Natural killer cell (primary cell): ENCODE data around the gene BNC1. TPM values are rescaled to one million over a fixed set of nuclear protein-coding genes. Genes with fewer than 3 reads are reported as not detected.

Experiments
- ATAC-seq, 3 donors: fragments of 150-1000 bp in 2 of 3; fragments of 200-7000 bp in 1 of 3; cut with Tn5 transposase; 1 replicate in 1 of 3; 2 replicates in 2 of 3; pipeline ENCODE4 v1.10.0; 2021; ENCODE audit warnings: mild to moderate bottlenecking in 2 of 3, moderate library complexity in 2 of 3
- DNase-seq, 2 donors: peaks; one replicate each; pipeline versions ENCODE4 v3.0.0 to v3.0.0-alpha.2; 2013 to 2021; ENCODE audit warnings: mixed read lengths in 1 of 2
- H3K27ac ChIP-seq: one replicate; pipeline ENCODE4 v1.5.1; 2013; ENCODE audit warnings: mild to moderate bottlenecking, low read length
- H3K27me3 ChIP-seq: one replicate; pipeline ENCODE4 v1.6.1; 2013; ENCODE audit warnings: low read length; ENCODE audit not compliant: control insufficient read depth, insufficient read depth
- H3K36me3 ChIP-seq: one replicate; pipeline ENCODE4 v1.6.1; 2013; ENCODE audit warnings: low read length; ENCODE audit not compliant: control insufficient read depth, insufficient read depth
- H3K4me1 ChIP-seq: one replicate; pipeline ENCODE4 v1.6.1; 2013; ENCODE audit warnings: low read length; ENCODE audit not compliant: control insufficient read depth, insufficient read depth
- H3K4me3 ChIP-seq: one replicate; pipeline ENCODE4 v1.5.1; 2013; ENCODE audit warnings: low read length
- H3K9me3 ChIP-seq: one replicate; pipeline ENCODE4 v1.6.1; 2013; ENCODE audit warnings: low read length; ENCODE audit not compliant: control insufficient read depth, insufficient read depth
- H3K27ac Mint-ChIP-seq, 2 donors: one replicate each; pipeline ENCODE4 v1.8.0; 2022; ENCODE audit warnings: mild to moderate bottlenecking in 2 of 2, mixed read lengths in 2 of 2, moderate library complexity in 1 of 2
- H3K27me3 Mint-ChIP-seq, 2 donors: one replicate each; pipeline ENCODE4 v1.8.0; 2022; ENCODE audit warnings: low read depth in 2 of 2, mixed read lengths in 2 of 2
- H3K36me3 Mint-ChIP-seq: one replicate; pipeline ENCODE4 v1.8.0; 2022; ENCODE audit warnings: mixed read lengths
- H3K4me1 Mint-ChIP-seq, 2 donors: one replicate each; pipeline ENCODE4 v1.8.0; 2022; ENCODE audit warnings: mixed read lengths in 2 of 2
- H3K4me3 Mint-ChIP-seq: one replicate; pipeline ENCODE4 v1.8.0; 2022; ENCODE audit warnings: mild to moderate bottlenecking, moderate library complexity, mixed read lengths
- H3K9me3 Mint-ChIP-seq, 2 donors: one replicate each; pipeline ENCODE4 v1.8.0; 2022; ENCODE audit warnings: mixed read lengths in 2 of 2
- WGBS: methylation state at CpG from one replicate; pipeline ENCODE4 v1.1.7; 2013; ENCODE audit warnings: missing lambda C conversion rate; ENCODE audit not compliant: insufficient coverage; 5-methylcytosine and 5-hydroxymethylcytosine counted together
- intact Hi-C: fragments of 100-400 bp; cut with micrococcal nuclease; formaldehyde crosslinking; loops from one replicate; pipeline ENCODE4 v1.14.2; 2022
- total RNA-seq, 4 donors: library from RNA; stranded (reverse); fragments of 120-200 nt in 1 of 4; gene quantifications; one replicate each; pipeline versions ENCODE4 v1.2.3 to v1.2.4, GENCODE V29; 2013 to 2022
- TF ChIP-seq, protein P1 (sequence below): fragments of 200-600 bp; IDR thresholded peaks from one replicate; pipeline ENCODE4 v1.8.0; 2022; ENCODE audit warnings: antibody characterized with exemption

Gene BNC1
- total RNA-seq, 3 donors from 2014 or later (not counting 1 experiment from before 2014, with no cell fraction given) = not detected

DNA sequence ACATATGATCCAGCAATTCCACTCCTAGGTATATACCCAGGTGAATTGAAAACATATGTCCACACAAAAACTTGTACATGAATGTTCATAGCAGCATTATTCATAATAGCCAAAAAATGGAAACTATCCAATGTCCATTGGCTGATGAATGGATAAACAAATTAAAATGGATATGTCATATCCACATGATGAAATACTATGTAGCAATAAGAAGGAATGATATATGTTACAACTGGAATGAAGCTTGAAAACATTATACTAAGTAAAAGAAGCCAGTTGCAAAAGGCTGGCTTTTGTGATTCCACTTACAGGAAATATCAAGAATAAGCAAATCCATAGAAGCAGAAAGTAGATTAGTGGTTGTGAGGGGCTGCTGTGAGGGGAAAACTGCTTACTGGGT is 33.7 kb downstream of the BNC1 start:
- DNase-seq (no peak), ATAC-seq (no peak)
- H3K4me1 ChIP-seq = no peaks in the 10 kb centered on the region
- H3K27me3 ChIP-seq = peaks cover 6% of the 10 kb centered on the region
- H3K9me3 ChIP-seq = no peaks in the 10 kb centered on the region
- no peaks in the 10 kb centered on the region for H3K4me1 Mint-ChIP-seq
- peaks cover 35 to 38% of the 10 kb centered on the region in 2 donors for H3K27me3 Mint-ChIP-seq
- no peaks in the 10 kb centered on the region for H3K36me3 ChIP-seq
- no peaks in the 10 kb centered on the region for H3K36me3 Mint-ChIP-seq
- no peak overlapping the region for H3K4me3 Mint-ChIP-seq
- no peaks in the 10 kb centered on the region for H3K9me3 Mint-ChIP-seq
- no peak overlapping the region for H3K27ac Mint-ChIP-seq
- no peak overlapping the region for H3K4me3 ChIP-seq
- intact Hi-C loops = no loop called here
- TF ChIP-seq, protein P1, sequence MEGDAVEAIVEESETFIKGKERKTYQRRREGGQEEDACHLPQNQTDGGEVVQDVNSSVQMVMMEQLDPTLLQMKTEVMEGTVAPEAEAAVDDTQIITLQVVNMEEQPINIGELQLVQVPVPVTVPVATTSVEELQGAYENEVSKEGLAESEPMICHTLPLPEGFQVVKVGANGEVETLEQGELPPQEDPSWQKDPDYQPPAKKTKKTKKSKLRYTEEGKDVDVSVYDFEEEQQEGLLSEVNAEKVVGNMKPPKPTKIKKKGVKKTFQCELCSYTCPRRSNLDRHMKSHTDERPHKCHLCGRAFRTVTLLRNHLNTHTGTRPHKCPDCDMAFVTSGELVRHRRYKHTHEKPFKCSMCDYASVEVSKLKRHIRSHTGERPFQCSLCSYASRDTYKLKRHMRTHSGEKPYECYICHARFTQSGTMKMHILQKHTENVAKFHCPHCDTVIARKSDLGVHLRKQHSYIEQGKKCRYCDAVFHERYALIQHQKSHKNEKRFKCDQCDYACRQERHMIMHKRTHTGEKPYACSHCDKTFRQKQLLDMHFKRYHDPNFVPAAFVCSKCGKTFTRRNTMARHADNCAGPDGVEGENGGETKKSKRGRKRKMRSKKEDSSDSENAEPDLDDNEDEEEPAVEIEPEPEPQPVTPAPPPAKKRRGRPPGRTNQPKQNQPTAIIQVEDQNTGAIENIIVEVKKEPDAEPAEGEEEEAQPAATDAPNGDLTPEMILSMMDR = no peak
- no peak overlapping the region for H3K27ac ChIP-seq

DNA sequence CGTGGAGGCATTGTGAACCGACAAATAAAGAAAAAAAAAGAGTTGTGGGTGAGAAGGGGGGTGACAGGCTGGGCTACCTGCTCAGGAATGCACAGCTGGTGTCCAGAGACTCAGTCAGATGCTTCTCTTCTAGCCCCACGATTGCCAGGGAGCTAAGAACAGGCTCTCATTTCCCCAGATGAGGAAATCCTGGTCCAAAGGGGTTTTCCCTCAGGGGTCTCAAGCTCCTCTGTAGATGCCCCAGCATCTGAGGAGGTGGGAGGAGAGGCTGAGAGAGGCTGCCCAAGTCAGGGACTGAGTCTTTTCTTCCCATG is 35.5 kb downstream of the BNC1 start:
- Histone ChIP-seq H3K27me3 (peaks cover 6% of the 10 kb centered on the region), H3K27ac (no peak overlapping the region), H3K4me1 (no peaks in the 10 kb centered on the region), H3K9me3 (no peaks in the 10 kb centered on the region), H3K4me3 (no peak overlapping the region), H3K36me3 (no peaks in the 10 kb centered on the region)
- no peaks in the 10 kb centered on the region for H3K36me3 Mint-ChIP-seq
- ATAC-seq = no peak
- no peaks in the 10 kb centered on the region for H3K9me3 Mint-ChIP-seq
- WGBS = 77% methylated on average over 1 of the region's 3 CpGs
- intact Hi-C loops = loop anchor here (5.0 kb wide), 1 partner anchor 308 kb away; no protein-coding TSS in a partner anchor
- peaks cover 37 to 44% of the 10 kb centered on the region in 2 donors for H3K27me3 Mint-ChIP-seq
- H3K4me1 Mint-ChIP-seq = no peaks in the 10 kb centered on the region
- DNase-seq = no peak
- no peak overlapping the region for H3K4me3 Mint-ChIP-seq
- no peak overlapping the region for H3K27ac Mint-ChIP-seq
- TF ChIP-seq, protein P1 = no peak

DNA sequence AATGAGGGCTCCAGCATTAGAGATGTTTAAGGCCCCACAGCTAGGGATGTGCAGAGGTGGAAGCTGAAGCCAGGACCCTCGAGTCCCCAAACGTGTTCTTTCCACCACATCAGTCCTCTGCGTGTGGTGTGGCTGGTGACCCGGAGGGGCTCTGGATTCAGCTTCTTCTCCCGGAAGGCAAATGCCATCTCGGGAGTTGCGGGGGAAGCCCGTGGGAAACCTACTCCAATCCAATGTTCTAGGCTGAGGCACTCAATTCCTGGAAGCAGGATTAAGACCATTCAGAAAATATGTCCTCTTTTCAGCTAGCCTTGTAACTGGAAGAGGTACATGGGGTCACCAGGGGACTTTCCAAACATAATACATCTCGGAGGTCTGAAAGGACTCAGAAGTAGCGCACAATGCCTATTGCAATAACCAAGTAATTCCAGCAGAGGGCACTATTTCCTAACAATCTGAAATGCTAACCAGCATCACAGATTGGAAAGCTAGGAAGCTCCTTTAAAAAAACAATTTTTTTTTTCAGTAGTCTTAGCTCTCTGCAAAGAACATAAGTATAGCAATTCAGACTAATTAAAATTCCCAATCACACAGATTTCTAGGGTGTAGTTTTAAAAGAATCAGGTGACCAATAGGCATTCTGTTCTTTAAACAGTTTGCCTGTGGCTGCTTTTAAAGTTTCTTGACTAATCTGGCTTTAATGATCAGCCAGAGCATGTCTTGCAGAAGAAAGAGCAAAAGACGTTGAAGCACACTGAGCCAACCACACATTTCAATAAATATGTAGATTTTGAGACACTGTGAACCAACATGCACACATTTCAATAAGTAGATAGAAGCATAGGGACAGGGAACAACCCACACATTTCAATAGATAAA is 36.1 kb downstream of the BNC1 start:
- Mint-ChIP-seq H3K27me3 (peaks cover 37 to 44% of the 10 kb centered on the region in 2 donors), H3K4me1 (no peaks in the 10 kb centered on the region), H3K27ac (no peak overlapping the region), H3K4me3 (no peak overlapping the region), H3K9me3 (no peaks in the 10 kb centered on the region), H3K36me3 (no peaks in the 10 kb centered on the region)
- no peak overlapping the region for H3K27ac ChIP-seq
- H3K36me3 ChIP-seq = no peaks in the 10 kb centered on the region
- no peak overlapping the region for H3K4me3 ChIP-seq
- peaks cover 6% of the 10 kb centered on the region for H3K27me3 ChIP-seq
- no peaks in the 10 kb centered on the region for H3K9me3 ChIP-seq
- WGBS = 48% methylated on average over 11 of the region's 11 CpGs
- ATAC-seq (peak in 2 of 3 donors; percentile 56 to 76), DNase-seq (peak in 1 of 2 donors; percentile 64)
- intact Hi-C loops = loop anchor here (5.0 kb wide), 1 partner anchor 309 kb away; no protein-coding TSS in a partner anchor
- H3K4me1 ChIP-seq = no peaks in the 10 kb centered on the region
- TF ChIP-seq, protein P1 = peak; percentile 97
